CD4-positive, alpha-beta T cell treated with Interleukin-17A for 4 hours (primary cell): ENCODE results near the gene LRRN2.
"Not testable (repeated sequence)": the region's sequence is repeated elsewhere in the genome, so short reads cannot be mapped to it uniquely, and the experiment has no call there.

ENCODE experiments used
- DNase-seq: peaks from one replicate; pipeline ENCODE4 v3.0.0-alpha.2; 2020; ENCODE audit warnings: mixed read lengths

LRRN2 gene

DNA sequence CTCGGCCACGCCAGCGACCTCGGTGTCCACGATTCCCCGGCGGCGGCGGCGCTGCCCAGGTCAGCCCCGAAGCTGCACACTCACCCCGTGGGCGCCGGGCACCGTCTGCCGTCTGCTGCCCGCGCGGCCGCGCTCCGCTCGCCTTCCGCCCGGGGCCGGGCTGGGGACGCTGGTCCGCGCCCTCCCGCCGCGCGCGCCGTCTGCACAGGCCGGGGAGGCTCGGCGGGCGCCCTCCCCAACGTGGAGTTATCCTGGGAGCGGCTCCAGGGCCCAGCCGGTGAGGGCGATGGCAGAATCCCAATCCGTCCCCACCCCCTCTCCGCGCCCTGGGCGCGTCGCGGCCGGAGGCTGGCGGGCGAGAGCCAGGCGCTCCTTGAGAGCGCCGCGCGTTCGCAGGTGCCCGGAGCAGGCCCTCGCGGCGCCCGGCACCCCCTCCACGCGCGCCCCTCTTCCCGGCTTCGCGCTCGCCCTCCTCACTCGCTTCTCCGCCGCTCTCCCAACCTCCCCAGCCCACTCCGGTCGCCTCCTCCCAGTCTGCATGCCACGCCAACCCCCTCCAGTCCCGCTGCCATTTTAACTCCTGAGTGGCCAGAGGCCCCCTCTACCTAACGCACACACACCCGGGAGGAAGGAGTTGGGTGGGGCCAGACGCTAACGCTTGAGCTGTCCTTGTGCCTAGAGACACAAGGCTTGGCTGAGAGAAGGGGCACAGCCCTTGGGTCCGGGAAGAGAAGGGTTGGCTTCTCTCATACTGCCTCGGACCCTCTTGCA, at the start of gene LRRN2:
TSS of gene LRRN2 (minus strand) at position 503 of the 771 bp plus-strand sequence. CDS start 65,746 bp downstream, outside the sequence.
- no peak for DNase-seq

DNA sequence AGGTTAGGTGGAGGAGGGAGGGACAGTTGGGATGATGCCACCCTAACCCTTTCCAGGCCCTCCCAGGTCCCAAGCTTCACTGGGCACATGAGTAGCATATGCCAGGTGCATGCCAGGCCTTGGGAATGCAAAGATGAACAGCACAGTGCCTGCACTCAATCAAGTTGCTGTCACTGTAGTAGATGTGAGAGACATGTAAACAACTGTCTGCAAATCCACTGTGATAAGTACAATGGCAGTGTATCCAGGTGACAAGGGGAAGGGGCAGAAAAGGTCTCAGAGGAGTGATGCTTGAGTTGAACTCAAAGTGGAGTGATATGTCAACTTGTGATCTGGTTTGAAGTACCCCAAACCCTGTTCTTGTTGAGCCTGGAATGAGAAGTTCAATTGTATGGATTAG, 49.5 kb upstream of the LRRN2 start:
- no peak for DNase-seq

DNA sequence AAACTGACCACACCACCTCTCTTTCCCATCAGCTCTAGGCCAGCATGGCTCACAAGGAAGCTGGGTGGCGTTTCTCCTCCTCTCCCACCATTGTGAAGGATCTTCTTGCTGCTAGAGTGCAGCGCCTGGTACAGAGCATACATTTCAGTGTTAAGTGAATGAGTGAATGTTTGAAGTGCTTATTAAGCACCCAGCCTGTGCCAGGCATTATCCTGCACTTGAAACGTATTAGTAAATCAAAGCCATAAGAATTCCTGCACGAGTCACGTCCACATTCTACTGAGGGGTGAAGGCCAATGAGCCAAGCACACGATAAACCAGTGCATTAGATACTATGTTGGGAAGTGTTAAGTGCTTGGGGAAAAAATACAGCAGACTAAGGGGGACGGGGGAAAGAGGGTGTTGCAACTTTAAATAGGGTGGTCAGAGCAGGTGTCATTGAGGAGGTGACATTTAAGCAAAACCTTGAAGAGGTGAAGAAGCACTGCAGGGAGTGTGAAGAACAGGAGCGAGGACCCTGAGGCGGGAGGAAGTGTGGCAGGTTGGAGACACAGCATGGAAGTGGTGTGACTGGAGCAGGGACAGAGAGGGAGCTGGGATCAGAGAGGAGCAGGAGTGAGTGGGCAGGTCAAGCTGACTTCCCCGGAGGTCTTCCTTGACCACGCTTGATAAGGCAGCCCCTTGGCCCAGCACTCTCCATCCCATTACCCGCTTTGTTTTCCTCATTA, 48.5 kb upstream of the LRRN2 start:
- DNase-seq: no peak

DNA sequence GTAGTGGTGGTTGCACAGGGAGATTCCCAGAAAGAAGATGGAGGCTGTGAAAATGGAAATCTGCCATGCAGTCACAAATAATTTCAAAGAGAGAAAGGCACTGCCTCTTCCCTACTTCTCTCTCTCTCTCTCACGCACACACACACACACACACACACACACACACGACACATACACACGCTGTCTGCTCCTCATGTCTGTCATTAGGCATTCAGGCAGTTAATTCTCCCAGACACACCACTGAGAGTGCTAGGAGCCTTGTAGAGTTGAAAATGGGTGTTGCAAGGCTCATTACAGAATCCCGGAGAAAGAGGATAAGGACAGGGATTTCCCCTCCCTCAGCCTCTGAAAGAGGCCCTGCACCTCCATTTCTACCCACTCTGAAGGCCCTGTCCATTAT, 47.8 kb upstream of the LRRN2 start:
- no peak for DNase-seq

DNA sequence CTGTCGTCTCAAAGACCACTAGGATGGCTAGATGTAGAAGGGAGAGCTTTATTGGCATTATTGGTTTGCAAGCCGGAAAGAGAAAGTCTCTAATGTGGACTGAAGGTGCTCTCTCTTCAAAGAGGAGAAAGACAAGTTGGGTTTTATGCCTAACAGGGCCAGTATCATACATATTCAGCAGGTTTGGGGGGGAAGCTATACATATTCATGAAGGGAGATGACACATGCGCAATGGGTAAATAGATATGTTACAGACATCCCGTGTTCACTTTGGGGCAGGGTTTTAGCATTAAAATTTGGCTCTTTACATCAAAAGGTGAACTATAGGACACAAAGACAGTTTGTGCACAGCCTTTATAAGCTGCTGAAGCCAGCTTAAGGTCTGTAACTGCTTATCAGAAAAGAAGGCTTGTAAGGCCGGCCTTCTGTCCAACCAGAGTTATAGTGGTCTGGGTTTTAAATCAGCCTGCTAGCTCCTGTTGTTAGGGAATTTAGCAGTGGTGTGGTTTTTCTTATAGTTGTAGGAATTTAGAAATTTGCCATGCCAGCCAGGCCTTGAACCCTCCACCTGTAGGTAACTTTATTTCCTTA, 46.5 kb upstream of the LRRN2 start:
- no peak for DNase-seq

DNA sequence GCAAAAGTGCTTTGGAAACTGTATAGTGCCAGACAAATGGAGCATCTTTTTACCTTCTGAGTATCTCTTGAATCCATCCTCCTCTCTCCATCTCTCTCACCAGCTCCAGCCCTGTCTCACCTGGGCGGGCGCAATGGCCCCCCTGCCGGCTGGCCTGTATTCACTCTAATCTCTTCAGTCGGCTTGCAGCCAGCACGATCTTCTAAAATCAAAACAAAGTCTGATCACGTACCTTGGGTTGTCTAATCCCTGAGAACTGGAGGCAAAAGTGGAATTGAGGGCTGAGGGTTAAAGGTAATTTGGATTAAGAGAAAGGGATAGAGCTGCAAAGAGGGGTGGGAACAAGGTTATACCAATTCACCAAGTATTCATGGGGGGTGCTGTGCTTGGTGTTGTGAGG, 46.0 kb upstream of the LRRN2 start:
- no peak for DNase-seq

DNA sequence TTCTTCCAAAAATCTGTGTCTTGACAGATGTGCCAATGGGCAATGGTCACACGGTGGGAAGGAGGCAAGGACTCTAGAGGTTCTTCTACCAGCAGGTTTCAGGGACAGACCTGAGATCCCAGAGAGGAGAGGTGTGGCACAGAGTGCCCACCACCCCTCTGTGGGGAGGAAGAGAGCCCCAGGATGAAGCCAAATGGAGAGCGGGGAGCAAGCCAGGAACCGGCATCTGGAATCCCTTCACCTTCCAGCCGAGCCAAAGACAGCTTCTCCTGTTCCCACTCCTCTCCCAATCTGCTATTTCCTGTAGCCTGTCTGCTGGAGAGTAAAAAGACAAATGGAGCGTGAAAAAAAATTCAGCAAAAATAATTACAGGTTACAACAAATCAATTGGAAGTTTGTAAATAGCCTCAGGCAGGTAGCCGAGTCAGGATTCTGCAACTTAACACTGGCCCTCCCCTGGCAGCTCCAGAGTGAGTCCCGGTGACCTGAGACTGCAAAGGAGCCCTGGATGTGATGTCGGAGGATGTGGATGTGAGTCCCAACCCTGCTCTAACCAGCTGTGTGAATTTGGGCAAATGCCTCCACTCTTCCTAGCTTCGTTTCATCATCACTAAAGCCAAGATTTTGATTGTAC, 45.4 kb upstream of the LRRN2 start:
- DNase-seq: no peak

DNA sequence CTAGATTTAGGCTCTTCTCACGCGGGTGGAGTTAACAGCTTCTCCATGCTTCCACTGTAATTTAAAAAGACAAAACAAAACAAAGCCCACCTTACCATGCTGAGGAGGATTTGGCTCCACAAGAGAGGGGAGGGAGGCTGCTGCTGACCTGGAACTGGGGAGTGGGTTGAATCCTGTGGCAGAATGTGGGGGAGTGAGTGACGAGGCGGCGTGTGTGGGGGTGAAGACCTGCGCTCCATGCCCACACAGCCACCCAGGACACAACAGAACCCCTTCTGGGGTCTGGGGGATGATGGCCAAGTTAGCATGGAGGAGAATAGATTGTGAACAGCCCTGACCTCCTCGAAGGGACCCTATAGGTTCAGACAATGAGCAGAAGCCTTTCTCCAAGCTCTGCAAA, 44.0 kb upstream of the LRRN2 start:
- no peak for DNase-seq

DNA sequence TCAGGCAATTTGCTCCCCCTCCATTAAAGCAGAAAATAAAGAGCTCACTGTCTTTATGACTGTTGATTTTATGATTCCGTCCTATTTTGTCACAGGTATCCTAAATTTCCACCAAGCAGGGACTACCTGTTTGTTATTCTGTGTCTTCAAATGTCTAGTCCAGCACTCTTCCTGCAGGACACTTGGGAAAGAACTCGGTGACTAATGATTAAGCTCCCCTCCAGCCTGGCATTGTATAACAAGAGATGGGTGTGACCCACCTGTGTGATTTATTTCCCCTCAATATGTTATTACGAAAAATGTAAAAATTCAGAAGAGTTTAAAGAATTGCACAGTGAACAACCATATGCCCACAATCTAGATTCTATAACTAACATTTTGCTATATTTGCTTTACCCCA, 42.9 kb upstream of the LRRN2 start:
- no peak for DNase-seq

DNA sequence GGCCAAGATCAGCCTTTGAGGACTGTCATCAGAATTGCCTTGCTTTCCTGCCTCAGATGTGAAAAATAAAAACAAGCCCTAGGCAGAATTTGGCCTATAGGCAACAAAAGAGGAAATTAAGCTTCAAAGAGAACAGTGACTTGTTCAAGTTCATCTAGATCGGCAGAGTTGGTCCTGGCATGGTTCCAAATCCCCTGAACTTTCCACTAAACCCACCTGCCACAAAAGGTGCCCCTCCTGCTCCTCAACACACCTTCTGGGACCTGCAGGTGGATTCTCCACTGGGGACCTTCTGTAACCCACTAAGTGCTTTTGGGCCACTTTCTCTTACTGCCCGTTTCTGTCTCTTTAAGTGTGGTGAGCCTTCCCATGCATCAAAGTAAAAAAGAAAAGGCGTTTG, 42.5 kb upstream of the LRRN2 start:
- DNase-seq: no peak

DNA sequence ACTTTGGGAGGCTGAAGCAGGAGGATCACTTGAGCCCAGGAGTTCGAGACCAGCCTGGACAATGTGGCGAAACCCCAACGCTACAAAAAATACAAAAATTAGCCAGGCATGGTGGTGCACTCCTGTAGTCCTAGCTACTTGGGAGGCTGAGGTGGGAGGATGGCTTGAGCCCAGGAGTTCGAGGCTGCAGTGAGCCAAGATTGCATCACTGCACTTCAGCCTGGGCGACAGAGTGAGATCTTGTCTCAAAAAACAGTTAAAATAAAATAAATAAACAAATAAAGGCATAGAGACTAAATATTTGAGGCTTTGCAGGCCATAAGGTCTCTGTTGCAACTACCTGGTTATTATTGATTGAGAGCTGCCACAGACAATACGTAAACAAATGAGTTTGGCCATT, 41.9 kb upstream of the LRRN2 start:
- DNase-seq: not testable (repeated sequence)

DNA sequence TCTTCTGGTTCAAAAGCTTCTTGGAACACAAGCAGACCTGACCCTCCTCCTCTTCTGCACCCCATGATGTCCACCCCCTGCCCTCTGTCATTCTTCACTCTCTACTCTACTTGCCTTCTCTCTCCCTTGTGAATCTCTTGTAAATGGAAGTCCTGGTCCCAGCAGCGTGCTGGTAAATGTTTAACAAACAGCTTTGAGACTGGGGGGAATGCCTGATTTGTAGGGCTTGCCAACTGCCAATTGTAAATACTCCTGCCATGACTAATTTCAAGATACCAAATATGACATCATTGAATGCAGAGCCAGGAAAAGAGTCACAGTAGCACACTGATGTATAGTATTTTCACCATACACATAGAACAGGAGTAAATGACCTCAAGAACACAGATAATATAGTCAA, 40.9 kb upstream of the LRRN2 start:
- DNase-seq: no peak

DNA sequence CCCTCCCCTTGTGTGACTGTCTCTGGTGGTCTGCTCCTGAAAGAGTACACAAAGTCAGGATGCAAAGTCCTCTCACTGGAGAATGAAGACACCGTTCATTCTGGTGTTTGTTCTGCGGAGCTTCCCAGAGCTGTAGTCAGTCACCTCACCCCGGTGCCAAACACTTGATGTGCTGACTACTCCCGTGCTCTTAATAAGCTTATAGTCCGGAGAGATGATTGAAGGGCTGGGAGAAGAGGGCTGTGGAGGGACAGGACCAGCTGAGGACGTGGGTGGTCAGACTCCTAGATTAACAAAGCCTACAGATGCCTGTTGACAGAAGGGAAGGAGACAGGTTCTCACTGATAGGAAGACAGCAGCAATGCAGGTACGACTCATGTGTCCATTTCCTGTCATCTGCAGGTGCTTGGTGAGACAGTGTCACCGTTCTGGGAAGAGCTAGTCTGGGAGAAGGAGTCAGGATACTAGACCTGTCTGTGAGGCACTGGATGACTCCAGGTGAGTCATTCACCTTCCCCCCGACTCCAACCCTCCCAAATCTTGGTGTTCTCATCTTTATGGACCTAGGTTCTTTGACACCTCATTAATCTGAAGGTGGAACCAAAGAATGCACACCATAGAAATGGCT, 40.4 kb upstream of the LRRN2 start:
- DNase-seq: no peak

DNA sequence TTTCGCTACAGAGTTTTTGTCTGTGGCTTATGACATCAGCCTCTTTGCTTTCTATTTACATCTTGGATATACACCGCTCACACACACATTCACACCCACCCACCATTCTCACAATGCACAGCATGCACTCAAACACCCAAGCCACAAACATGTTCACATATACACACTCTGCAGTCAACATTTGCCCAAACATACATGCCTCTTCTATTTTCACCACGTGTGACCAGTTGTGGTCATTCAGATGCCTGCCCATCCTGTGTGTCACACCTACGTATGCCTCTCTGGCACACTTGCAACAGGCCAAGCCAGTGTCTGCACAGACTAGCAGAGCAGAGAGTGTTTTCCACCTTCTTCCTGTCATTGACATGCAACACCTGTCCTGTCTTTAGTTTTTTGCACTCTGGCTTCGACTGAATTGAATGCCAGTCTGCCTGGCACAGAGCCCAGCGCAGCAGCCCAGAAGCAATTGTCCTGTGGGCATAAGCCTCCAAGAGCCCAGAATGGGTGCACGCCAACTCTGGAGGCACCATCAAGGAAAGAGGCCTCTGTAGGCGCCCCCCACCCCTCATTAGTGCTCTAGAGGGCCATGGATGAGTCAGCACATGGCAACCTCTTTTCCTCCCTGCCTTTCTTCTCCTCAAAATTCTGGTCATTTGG, 37.7 kb upstream of the LRRN2 start:
- DNase-seq: no peak

DNA sequence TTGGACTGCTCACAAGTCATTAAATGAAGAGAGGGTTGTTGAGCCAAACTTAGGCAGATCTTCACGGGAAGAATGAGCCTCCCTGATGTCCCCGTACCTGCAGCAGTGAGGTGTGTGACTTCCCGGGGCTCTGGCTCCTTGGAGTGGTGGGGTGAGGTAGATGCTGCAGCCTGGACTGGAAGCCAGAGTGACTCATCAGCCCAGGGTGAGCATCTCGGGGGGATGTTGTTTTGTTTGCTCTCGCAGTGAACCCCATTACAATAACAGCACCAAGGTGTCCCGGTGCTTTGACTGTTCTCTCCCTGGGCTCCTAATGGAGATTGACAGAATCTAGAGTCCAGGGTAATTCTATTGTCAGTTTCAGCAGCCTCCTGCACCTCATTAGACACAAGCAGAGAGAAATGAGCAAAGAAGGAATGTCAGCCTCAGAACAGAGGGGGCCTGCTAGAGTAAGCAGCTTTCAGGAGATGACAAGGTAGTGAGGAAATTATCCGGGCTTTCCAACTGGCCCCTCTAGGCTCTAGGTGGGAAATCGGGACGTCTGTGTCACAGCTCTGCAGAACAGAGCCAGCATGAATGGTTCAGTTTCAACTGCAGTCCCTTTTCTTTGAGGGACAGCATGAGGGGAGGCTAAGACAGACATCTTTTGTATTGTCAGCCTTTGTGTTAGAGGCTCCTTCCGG, 36.0 kb upstream of the LRRN2 start:
- DNase-seq: no peak

DNA sequence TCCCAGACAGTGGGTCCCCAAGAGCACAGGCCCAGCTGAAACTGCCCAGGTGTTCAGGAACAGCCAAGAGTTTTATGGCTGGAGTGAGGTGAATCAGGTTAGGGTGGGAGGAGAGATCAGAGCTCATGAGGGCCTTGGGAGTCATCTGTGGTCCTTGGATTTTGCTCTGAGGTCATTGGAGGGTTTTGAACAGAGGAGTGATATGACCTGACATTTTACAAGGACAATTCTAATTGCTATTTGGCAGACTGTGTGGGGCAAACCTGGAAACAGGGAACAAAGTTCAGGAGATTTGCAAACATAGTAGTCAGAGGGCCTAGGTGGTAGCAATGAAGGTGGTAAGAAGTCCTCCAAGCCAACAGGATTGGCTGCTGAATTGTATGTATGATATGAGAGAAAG, 31.1 kb upstream of the LRRN2 start:
- DNase-seq: no peak

DNA sequence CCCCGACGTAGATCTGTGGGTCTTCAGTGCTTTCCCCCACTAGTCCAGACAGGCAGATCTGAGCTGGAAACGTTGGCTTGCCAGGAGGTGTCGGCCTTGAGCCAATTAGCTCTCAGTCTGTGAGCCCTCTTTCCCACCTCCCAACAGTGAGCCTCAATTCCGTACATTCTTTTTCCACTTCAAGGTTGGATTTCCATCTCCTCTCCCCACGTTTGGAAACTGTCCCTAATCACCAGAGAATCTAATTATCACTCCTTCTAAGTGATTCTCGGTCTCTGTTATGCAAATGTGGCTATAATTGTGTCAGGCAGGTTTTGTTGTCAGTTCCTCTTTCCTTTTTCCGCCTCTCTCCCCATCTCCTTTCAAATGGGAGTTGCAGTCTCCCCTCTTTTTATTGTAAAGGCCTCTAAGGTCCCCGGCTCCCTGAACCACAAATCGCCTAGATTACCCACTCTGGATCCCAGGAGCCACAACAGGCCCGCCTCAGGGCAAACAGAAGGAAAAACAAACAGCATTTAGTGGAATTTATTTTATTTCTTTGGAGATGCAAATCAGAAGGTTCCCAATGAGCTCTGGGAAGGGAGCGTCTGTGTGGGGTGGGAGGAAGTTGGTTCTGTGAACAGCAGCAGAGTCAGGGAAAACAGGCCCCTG, 29.4 kb upstream of the LRRN2 start:
- DNase-seq: no peak

DNA sequence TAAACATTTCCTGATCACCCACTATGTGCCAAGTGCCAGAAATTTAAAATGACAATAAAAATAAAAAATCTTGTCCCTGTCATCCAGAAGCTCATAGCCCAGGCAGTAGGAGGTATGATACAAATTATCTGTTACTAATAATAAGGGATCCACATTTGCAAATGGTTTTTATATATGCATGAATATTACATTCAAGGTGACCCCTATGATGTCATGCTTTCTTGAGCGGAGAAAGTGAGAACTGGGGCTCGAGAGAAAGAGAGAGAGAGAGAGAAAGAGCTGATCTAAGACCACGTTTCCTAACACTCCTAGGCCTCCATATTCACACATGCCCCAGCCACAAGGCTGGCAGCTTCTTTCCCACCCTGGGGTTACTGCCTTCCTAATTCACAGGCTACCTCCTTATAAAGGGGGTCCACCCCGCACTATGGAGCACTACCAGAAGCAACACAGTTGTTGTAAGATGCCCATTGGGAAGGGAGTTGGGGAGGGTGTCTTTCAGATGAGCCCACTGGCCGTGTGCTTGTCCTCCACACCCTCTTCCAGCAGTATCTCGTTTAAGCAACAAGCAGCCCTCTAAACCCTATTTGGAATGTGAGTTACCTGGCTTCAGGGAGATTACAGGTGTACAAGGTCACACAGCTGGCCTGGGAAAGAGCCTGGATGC, 28.8 kb upstream of the LRRN2 start:
- DNase-seq: no peak

DNA sequence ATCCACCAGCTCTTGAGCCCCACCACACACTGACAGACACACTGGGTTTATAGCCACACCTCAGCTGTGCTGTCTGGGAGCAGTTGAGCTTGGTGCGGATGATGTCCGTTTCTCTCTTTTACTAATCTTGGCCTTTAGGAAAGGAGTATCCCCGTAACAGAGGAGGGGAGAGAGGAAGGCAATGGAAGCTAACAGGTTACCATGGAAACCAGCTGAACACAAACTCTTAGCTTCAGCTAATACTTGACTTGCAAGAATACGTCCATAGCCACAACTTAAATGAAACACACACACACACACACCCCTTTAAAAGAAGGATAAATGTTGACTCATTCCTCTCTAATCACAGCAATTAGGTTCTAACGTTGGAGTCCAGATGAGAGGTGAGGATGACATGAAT, 28.0 kb upstream of the LRRN2 start:
- DNase-seq: no peak

DNA sequence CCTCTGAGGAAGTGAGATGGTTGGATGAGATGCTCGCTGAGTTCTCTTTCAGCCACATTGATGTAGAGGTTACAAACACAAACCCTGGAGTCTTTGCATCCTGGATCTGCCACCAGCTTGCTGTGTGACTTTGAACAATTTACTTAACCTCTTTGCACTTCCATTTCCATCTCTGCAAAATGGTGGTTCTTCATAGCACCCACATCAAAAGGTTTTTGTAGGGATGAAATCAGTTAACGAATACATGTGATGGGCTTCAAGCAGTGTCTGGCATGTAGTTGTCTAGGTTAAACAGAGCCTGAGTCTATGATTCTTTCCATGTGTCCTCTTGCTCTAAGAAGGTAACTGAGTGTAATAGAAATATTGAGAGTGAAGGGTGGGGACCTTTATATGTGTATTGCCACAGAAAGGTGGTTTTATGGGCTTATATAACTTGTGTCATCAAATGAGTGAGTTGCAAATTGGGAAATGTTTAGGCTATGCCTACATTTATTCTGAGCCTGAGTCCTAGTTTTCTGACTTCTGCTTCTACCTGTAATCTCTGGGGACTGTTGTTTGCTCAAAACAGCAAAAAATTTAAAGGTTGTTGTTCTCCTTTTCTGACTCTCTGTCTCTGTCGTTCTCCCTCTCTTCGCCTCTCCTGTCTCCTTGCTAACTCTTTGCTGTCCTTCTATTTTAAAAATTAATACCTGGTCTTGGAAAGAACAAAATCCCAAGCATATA, 27.3 kb upstream of the LRRN2 start:
- DNase-seq: no peak
